Neutrophil (primary cell): ENCODE measurements around the gene FXYD3.
A peak's percentile ranks its signal among the peaks of the same experiment; 100 is the strongest.

Source experiments
- H3K27ac ChIP-seq: fragments of 200-600 bp; sonication (generic); 2 replicates; pipeline ENCODE4 v1.5.1; 2016; ENCODE audit warnings: mild to moderate bottlenecking, moderate library complexity
- H3K27me3 ChIP-seq: fragments of 200-600 bp; sonication (generic); 2 replicates; pipeline ENCODE4 v1.6.0; 2016; ENCODE audit warnings: mild to moderate bottlenecking
- H3K36me3 ChIP-seq: fragments of 200-600 bp; sonication (generic); 2 replicates; pipeline ENCODE4 v1.5.1; 2017
- H3K4me1 ChIP-seq, 2 experiments: fragments of 200-600 bp in 1 of 2; sonication (generic) in 1 of 2; 1 replicate in 1 of 2; 2 replicates in 1 of 2; pipeline versions ENCODE4 v1.5.1 to v1.6.1; 2013 to 2016; ENCODE audit warnings: low read depth in 1 of 2, low read length in 1 of 2, mild to moderate bottlenecking in 1 of 2, moderate library complexity in 1 of 2; ENCODE audit not compliant: control insufficient read depth in 1 of 2, insufficient read depth in 1 of 2
- H3K4me3 ChIP-seq, 2 experiments: fragments of 200-600 bp in 1 of 2; sonication (generic) in 1 of 2; 1 replicate in 1 of 2; 2 replicates in 1 of 2; pipeline ENCODE4 v1.5.1; 2013 to 2016; ENCODE audit warnings: low read depth in 1 of 2, low read length in 1 of 2, mild to moderate bottlenecking in 1 of 2, moderate library complexity in 1 of 2
- H3K9me3 ChIP-seq: fragments of 200-600 bp; sonication (generic); 2 replicates; pipeline ENCODE4 v1.5.1; 2016
- TF ChIP-seq, protein P1 (sequence below): fragments of 200-600 bp; sonication (generic); IDR thresholded peaks from 2 replicates; pipeline ENCODE4 v1.5.1; 2016; ENCODE audit warnings: antibody characterized with exemption

The FXYD3 gene

GRCh38 chr19:35108730-35109129 lies 6.9 kb upstream of the FXYD3 start:
- H3K36me3 ChIP-seq: no peaks in the 10 kb centered on the region
- no peak overlapping the region for H3K27ac ChIP-seq
- H3K9me3 ChIP-seq: no peaks in the 10 kb centered on the region

DNA sequence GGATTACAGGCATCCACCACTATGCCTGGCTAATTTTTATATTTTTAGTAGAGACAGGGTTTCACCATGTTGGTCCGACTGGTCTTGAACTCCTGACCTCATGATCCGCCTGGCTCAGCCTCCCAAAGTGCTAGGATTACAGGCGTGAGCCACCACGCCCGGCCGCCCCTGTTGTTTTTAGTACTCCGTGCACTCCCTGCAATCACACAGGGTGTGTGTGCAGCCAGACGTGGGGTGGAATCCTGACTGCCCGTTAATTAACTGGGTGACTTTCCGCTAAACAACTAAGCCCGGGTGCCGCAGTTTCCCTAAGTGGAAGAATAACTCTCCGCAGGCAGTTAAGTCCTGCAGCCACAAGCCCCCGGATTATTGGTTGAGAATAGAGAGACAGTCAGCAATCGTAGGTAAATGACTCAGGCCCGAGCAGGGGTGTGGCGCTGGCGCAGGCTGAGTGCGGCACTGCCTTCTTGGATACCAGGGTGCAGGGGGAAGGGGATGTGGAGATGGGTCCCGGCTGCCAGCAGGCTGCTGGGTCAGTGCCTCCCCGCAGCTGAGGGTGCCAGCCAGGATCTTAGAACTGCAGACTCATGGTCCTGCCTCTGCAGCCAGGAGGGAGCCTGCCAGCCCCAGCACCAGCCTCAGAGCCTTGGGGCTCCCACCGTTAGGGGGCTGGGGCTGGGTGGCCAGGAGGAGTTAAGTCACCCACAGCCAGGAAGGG lies 6.1 kb upstream of the FXYD3 start:
- Histone ChIP-seq H3K27ac (no peak overlapping the region), H3K4me3 (no peak overlapping the region), H3K9me3 (no peaks in the 10 kb centered on the region), H3K36me3 (no peaks in the 10 kb centered on the region), H3K27me3 (peaks cover 14% of the 10 kb centered on the region), H3K4me1 (no peaks in the 10 kb centered on the region)
- TF ChIP-seq, protein P1, sequence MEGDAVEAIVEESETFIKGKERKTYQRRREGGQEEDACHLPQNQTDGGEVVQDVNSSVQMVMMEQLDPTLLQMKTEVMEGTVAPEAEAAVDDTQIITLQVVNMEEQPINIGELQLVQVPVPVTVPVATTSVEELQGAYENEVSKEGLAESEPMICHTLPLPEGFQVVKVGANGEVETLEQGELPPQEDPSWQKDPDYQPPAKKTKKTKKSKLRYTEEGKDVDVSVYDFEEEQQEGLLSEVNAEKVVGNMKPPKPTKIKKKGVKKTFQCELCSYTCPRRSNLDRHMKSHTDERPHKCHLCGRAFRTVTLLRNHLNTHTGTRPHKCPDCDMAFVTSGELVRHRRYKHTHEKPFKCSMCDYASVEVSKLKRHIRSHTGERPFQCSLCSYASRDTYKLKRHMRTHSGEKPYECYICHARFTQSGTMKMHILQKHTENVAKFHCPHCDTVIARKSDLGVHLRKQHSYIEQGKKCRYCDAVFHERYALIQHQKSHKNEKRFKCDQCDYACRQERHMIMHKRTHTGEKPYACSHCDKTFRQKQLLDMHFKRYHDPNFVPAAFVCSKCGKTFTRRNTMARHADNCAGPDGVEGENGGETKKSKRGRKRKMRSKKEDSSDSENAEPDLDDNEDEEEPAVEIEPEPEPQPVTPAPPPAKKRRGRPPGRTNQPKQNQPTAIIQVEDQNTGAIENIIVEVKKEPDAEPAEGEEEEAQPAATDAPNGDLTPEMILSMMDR: no peak

More at GRCh38 chr19:35108730-35109129, 6.9 kb upstream of the FXYD3 start:
- Histone ChIP-seq H3K27me3 (peaks cover 13% of the 10 kb centered on the region), H3K4me1 (no peaks in the 10 kb centered on the region), H3K4me3 (no peak overlapping the region)
- TF ChIP-seq, protein P1: no peak

DNA sequence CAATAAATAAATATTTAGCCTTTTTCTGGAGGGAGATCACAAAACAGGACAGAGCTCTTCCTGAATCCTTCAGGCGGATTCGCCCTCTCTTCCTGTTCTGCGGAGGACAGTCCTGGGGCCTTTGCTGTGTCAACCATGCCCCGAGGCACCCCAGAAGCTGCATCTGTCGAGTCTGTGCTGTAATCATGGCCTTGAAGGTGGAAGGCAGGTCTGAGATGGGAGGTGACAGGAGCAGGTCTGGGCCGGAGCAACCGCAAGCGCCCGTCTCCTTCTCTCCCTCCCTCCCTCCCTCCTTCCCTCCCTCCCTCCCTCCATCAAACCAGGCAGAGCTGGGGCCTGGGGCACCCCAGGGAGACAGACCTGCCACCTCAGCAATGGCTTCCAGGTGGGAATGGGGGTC lies 4.6 kb upstream of the FXYD3 start:
- Histone ChIP-seq H3K9me3 (no peaks in the 10 kb centered on the region), H3K4me3 (no peak overlapping the region), H3K36me3 (no peaks in the 10 kb centered on the region), H3K4me1 (no peaks in the 10 kb centered on the region), H3K27ac (no peak overlapping the region), H3K27me3 (peaks cover 28% of the 10 kb centered on the region)
- TF ChIP-seq, protein P1: no peak

GRCh38 chr19:35112995-35113688 lies 2.5 kb upstream of the FXYD3 start:
- H3K4me3 ChIP-seq: no peak overlapping the region
- H3K4me1 ChIP-seq: no peaks in the 10 kb centered on the region
- peaks cover 48% of the 10 kb centered on the region for H3K27me3 ChIP-seq
- TF ChIP-seq, protein P1: no peak
- H3K9me3 ChIP-seq: no peaks in the 10 kb centered on the region
- no peak overlapping the region for H3K27ac ChIP-seq
- no peaks in the 10 kb centered on the region for H3K36me3 ChIP-seq

DNA sequence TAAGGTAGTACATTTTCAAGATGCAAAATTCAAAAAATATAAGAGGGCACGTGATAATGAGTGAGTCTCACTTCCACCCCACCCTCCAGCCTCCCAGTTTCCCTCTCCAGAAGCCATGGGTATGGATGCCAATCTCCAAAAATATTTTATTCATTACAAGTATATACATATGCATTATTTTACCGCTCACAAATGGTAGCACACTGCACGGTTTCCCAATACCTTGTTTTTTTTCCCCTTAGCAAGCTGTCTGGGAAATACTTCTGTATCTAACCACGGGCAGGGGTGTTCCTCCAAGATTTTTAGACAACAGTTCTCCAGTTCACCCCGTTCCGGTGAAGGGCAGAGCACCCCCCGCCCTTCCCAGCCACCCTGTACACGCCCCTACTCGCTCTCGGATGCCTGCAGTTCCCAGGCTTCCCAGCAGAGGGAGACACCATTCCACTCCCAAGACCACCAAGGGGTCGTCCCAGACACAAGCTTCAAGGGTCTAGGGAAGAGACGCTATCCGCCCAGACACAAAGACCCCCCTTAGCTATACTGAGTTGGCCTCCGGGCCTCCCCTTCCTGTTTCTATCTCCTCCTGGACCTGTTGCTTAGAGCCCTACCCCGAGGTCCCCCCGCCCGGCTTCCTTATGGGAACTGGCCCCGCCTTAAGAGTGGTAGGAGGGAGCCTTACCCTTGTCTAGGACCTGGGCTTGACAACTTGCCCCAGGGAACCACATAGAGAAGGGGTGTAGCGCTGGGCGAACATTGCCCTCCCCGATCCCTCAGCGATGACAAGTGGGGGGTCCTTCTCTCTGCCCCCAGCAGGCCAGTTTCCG lies 1.1 kb upstream of the FXYD3 start:
- TF ChIP-seq, protein P1: peak; percentile 79
- Histone ChIP-seq H3K36me3 (no peaks in the 10 kb centered on the region), H3K27me3 (peaks cover 57% of the 10 kb centered on the region), H3K27ac (no peak overlapping the region), H3K4me1 (no peaks in the 10 kb centered on the region), H3K4me3 (no peak overlapping the region), H3K9me3 (no peaks in the 10 kb centered on the region)
